Neural cell (in vitro differentiated cells): ENCODE data around the gene TRPT1. TPM values are rescaled to one million over a fixed set of nuclear protein-coding genes. Genes with fewer than 3 reads are reported as not detected.

Experiments used
- H2AFZ ChIP-seq: fragments of 200-600, 300-800 bp; sonication (generic), shearing (Covaris generic); 2 replicates; pipeline ENCODE4 v1.6.0; 2014; ENCODE audit warnings: low read depth, mild to moderate bottlenecking, antibody characterized with exemption, low read length, moderate library complexity
- H3F3A ChIP-seq: fragments of 200-600 bp; shearing (Covaris generic); 2 replicates; pipeline ENCODE4 v1.6.1; 2016; ENCODE audit warnings: mild to moderate bottlenecking, moderate library complexity, mixed read lengths, antibody characterized with exemption, low read length; ENCODE audit not compliant: insufficient read depth, poor library complexity, severe bottlenecking
- H3K27ac ChIP-seq: fragments of 200-600, 300-800 bp; sonication (generic), shearing (Covaris generic); 2 replicates; pipeline ENCODE4 v1.5.1; 2014; ENCODE audit warnings: mild to moderate bottlenecking, low read length, moderate library complexity
- H3K27me3 ChIP-seq: fragments of 300-800, 200-600 bp; sonication (generic), shearing (Covaris generic); 2 replicates; pipeline ENCODE4 v1.6.0; 2014; ENCODE audit warnings: mild to moderate bottlenecking, low read depth, low read length, moderate library complexity; ENCODE audit not compliant: insufficient read depth
- H3K36me3 ChIP-seq: fragments of 300-800, 200-600 bp; sonication (generic), shearing (Covaris generic); 2 replicates; pipeline ENCODE4 v1.5.1; 2014; ENCODE audit warnings: mild to moderate bottlenecking, antibody characterized with exemption, low read length, moderate library complexity; ENCODE audit not compliant: insufficient read depth
- H3K4me2 ChIP-seq: fragments of 300-800, 200-600 bp; sonication (generic), shearing (Covaris generic); 2 replicates; pipeline ENCODE4 v1.6.0; 2014; ENCODE audit warnings: mild to moderate bottlenecking, low read length
- H3K4me3 ChIP-seq: fragments of 300-800, 200-600 bp; sonication (generic), shearing (Covaris generic); 2 replicates; pipeline ENCODE4 v1.5.1; 2014; ENCODE audit warnings: mild to moderate bottlenecking, low read length, moderate library complexity
- H3K79me2 ChIP-seq: fragments of 200-600 bp; shearing (Covaris generic); replicated peaks from 2 replicates; pipeline ENCODE4 v1.6.0; 2014; ENCODE audit warnings: mild to moderate bottlenecking, low read length, moderate library complexity; ENCODE audit not compliant: insufficient read depth
- H3K9ac ChIP-seq: fragments of 300-800, 200-600 bp; sonication (generic), shearing (Covaris generic); 2 replicates; pipeline ENCODE4 v1.6.1; 2016; ENCODE audit warnings: mild to moderate bottlenecking, low read length, mixed read lengths
- H3K9me2 ChIP-seq: fragments of 200-600 bp; shearing (Covaris generic); 2 replicates; pipeline ENCODE4 v1.6.1; 2016; ENCODE audit warnings: mild to moderate bottlenecking, low read length, mixed read lengths; ENCODE audit not compliant: insufficient read depth
- H3K9me3 ChIP-seq: fragments of 200-600, 300-800 bp; sonication (generic), shearing (Covaris generic); 2 replicates; pipeline ENCODE4 v1.6.1; 2016; ENCODE audit warnings: mild to moderate bottlenecking, mixed run types, low read length, moderate library complexity, mixed read lengths
- H4K20me1 ChIP-seq: fragments of 200-600 bp; shearing (Covaris generic); 2 replicates; pipeline ENCODE4 v1.6.1; 2016; ENCODE audit warnings: mild to moderate bottlenecking, mixed run types; ENCODE audit not compliant: insufficient read depth
- EP300 ChIP-seq: fragments of 450-650 bp; conservative IDR thresholded peaks from 2 replicates; pipeline ENCODE4 v1.6.1; 2014; ENCODE audit warnings: antibody characterized with exemption, mild to moderate bottlenecking, moderate library complexity; ENCODE audit not compliant: poor library complexity, severe bottlenecking
- EZH2 ChIP-seq: fragments of 200-600, 300-800 bp; shearing (Covaris generic), sonication (generic); IDR thresholded peaks from 2 replicates; pipeline ENCODE4 v1.6.1; 2014; ENCODE audit warnings: antibody characterized with exemption, low read length, borderline replicate concordance, mild to moderate bottlenecking; ENCODE audit not compliant: insufficient read depth, poor library complexity, severe bottlenecking
- MXI1 ChIP-seq: fragments of 450-650 bp; conservative IDR thresholded peaks from 2 replicates; pipeline ENCODE4 v1.6.1; 2014; ENCODE audit warnings: antibody characterized with exemption, mild to moderate bottlenecking; ENCODE audit not compliant: poor library complexity, severe bottlenecking
- POLR2AphosphoS5 ChIP-seq: IDR thresholded peaks from 2 replicates; pipeline ENCODE4 v1.6.1; 2012
- RAD21 ChIP-seq: fragments of 450-650 bp; conservative IDR thresholded peaks from 2 replicates; pipeline ENCODE4 v1.6.1; 2014; ENCODE audit warnings: antibody characterized with exemption, mild to moderate bottlenecking, moderate library complexity
- SMC3 ChIP-seq: fragments of 450-650 bp; conservative IDR thresholded peaks from 2 replicates; pipeline ENCODE4 v1.6.1; 2014; ENCODE audit warnings: antibody characterized with exemption, mild to moderate bottlenecking, moderate library complexity; ENCODE audit not compliant: poor library complexity
- TAF1 ChIP-seq: IDR thresholded peaks from 2 replicates; pipeline ENCODE4 v1.6.1; 2012; ENCODE audit warnings: low read depth
- polyA plus RNA-seq: library from polyadenylated mRNA; depleted of rRNA; stranded (reverse); fragments of >200 nt; gene quantifications from 2 replicates; pipeline ENCODE4 v1.2.3, GENCODE V29; 2014
- TF ChIP-seq, protein P1 (sequence below): fragments of 450-650 bp; IDR thresholded peaks from 2 replicates; pipeline ENCODE4 v1.5.1; 2014; ENCODE audit warnings: antibody characterized with exemption, mild to moderate bottlenecking, moderate library complexity; ENCODE audit not compliant: poor library complexity, severe bottlenecking
- TF ChIP-seq, protein P2 (sequence below): IDR thresholded peaks from 2 replicates; pipeline ENCODE4 v1.6.1; 2012; ENCODE audit warnings: borderline replicate concordance

The TRPT1 gene
- polyA plus RNA-seq, 1 donor from 2014 or later = 67.2 TPM

DNA sequence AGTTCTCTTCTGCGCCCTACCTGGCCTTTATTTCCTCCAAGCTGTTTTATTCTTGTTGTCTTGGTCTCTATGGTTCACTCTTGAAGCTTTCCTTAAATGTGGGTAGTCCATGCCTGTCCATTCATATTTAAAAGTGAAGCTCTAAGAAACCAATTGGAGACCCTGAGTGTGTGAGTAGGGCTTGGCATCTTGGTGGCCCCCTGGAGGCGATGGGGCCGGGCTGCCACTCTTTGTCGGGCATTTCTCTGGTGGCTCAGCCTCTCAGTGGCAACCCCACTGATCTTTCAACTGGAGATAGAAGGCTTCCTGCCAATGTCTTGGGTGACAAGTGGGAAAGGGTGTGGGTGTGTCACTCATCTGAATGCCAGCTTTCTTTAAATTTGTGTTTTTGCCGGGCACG lies 9.1 kb downstream of the TRPT1 start:
- Histone ChIP-seq H3K9me2 (no peaks in the 10 kb centered on the region), H3K9me3 (no peaks in the 10 kb centered on the region), H3K27ac (no peak overlapping the region), H3K4me3 (no peak overlapping the region), H2AFZ (no peak overlapping the region), H3K36me3 (no peaks in the 10 kb centered on the region), H4K20me1 (no peaks in the 10 kb centered on the region), H3K79me2 (no peaks in the 10 kb centered on the region), H3K27me3 (no peaks in the 10 kb centered on the region), H3K4me2 (no peak overlapping the region), H3F3A (no peaks in the 10 kb centered on the region), H3K9ac (no peak overlapping the region)
- TF ChIP-seq SMC3 = no peak
- TF ChIP-seq, protein P1, sequence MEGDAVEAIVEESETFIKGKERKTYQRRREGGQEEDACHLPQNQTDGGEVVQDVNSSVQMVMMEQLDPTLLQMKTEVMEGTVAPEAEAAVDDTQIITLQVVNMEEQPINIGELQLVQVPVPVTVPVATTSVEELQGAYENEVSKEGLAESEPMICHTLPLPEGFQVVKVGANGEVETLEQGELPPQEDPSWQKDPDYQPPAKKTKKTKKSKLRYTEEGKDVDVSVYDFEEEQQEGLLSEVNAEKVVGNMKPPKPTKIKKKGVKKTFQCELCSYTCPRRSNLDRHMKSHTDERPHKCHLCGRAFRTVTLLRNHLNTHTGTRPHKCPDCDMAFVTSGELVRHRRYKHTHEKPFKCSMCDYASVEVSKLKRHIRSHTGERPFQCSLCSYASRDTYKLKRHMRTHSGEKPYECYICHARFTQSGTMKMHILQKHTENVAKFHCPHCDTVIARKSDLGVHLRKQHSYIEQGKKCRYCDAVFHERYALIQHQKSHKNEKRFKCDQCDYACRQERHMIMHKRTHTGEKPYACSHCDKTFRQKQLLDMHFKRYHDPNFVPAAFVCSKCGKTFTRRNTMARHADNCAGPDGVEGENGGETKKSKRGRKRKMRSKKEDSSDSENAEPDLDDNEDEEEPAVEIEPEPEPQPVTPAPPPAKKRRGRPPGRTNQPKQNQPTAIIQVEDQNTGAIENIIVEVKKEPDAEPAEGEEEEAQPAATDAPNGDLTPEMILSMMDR = no peak
- no peak for TF ChIP-seq RAD21
- TF ChIP-seq, protein P2, sequence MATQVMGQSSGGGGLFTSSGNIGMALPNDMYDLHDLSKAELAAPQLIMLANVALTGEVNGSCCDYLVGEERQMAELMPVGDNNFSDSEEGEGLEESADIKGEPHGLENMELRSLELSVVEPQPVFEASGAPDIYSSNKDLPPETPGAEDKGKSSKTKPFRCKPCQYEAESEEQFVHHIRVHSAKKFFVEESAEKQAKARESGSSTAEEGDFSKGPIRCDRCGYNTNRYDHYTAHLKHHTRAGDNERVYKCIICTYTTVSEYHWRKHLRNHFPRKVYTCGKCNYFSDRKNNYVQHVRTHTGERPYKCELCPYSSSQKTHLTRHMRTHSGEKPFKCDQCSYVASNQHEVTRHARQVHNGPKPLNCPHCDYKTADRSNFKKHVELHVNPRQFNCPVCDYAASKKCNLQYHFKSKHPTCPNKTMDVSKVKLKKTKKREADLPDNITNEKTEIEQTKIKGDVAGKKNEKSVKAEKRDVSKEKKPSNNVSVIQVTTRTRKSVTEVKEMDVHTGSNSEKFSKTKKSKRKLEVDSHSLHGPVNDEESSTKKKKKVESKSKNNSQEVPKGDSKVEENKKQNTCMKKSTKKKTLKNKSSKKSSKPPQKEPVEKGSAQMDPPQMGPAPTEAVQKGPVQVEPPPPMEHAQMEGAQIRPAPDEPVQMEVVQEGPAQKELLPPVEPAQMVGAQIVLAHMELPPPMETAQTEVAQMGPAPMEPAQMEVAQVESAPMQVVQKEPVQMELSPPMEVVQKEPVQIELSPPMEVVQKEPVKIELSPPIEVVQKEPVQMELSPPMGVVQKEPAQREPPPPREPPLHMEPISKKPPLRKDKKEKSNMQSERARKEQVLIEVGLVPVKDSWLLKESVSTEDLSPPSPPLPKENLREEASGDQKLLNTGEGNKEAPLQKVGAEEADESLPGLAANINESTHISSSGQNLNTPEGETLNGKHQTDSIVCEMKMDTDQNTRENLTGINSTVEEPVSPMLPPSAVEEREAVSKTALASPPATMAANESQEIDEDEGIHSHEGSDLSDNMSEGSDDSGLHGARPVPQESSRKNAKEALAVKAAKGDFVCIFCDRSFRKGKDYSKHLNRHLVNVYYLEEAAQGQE = no peak
- TF ChIP-seq MXI1 = no peak
- TF ChIP-seq EZH2 = no peak
- no peak for TF ChIP-seq EP300
- TF ChIP-seq TAF1 = no peak
- TF ChIP-seq POLR2AphosphoS5 = no peak

- Histone ChIP-seq H3K4me2 (no peak overlapping the region), H3K36me3 (no peaks in the 10 kb centered on the region), H4K20me1 (no peaks in the 10 kb centered on the region), H3K4me3 (no peak overlapping the region), H3K9me2 (no peaks in the 10 kb centered on the region), H3K27ac (no peak overlapping the region), H3K79me2 (no peaks in the 10 kb centered on the region), H3K9me3 (no peaks in the 10 kb centered on the region), H3F3A (no peaks in the 10 kb centered on the region), H3K27me3 (no peaks in the 10 kb centered on the region), H3K9ac (no peak overlapping the region), H2AFZ (no peak overlapping the region)
- TF ChIP-seq SMC3 (no peak), MXI1 (no peak), TAF1 (no peak), EP300 (no peak), RAD21 (no peak), POLR2AphosphoS5 (no peak), EZH2 (no peak)
- TF ChIP-seq, protein P1 = no peak
- TF ChIP-seq, protein P2 = no peak
These were observed 14.7 kb downstream of the TRPT1 start for GRCh38 chr11:64211181-64211872.
